NCI-H345 treated with DMSO at 0.1 percent for 48 hours (cell line): ENCODE measurements around the gene TMF1.

Experiments
- DNase-seq: peaks from one replicate; lab custom pipeline; 2025; ENCODE audit not compliant: unreplicated experiment; lab: John Stamatoyannopoulos, UW

Gene TMF1

GRCh38 chr3:69013253-69014021 lies 38.7 kb downstream of the TMF1 start, which contains the start of gene EOGT:
EOGT (minus strand) TSS chr3:69013684; CDS start chr3:69009846, 3,838 bp downstream.
- DNase-seq, result peak; percentile 32

- no peak for DNase-seq
These were observed 39.3 kb downstream of the TMF1 start for GRCh38 chr3:69012800-69013252.

- no peak for DNase-seq
These were observed 39.9 kb downstream of the TMF1 start for GRCh38 chr3:69012100-69012799.

GRCh38 chr3:69011096-69011730 lies 40.9 kb downstream of the TMF1 start:
- DNase-seq, result no peak

- DNase-seq, result no peak
These were observed 42.3 kb downstream of the TMF1 start for GRCh38 chr3:69009559-69010410.

- no peak for DNase-seq
These were observed 43.2 kb downstream of the TMF1 start for GRCh38 chr3:69008980-69009379.

- DNase-seq, result no peak
These were observed 46.2 kb downstream of the TMF1 start for GRCh38 chr3:69005791-69006482.

GRCh38 chr3:69005071-69005790 lies 46.9 kb downstream of the TMF1 start:
- DNase-seq, result no peak

- DNase-seq, result no peak
These were observed 48.0 kb downstream of the TMF1 start for GRCh38 chr3:69004138-69004537.

- no peak for DNase-seq
These were observed 52.5 kb downstream of the TMF1 start for GRCh38 chr3:68999605-69000004.

- no peak for DNase-seq
These were observed 53.0 kb downstream of the TMF1 start for GRCh38 chr3:68999158-68999557.

- no peak for DNase-seq
These were observed 54.2 kb downstream of the TMF1 start for GRCh38 chr3:68997887-68998286.

GRCh38 chr3:68996356-68996995 lies 55.7 kb downstream of the TMF1 start:
- no peak for DNase-seq

GRCh38 chr3:68988740-68989139 lies 63.4 kb downstream of the TMF1 start:
- DNase-seq, result no peak

- DNase-seq, result no peak
These were observed 64.8 kb downstream of the TMF1 start for GRCh38 chr3:68987322-68987721.

GRCh38 chr3:68986496-68987208 lies 65.5 kb downstream of the TMF1 start:
- no peak for DNase-seq

GRCh38 chr3:68985146-68985790 lies 66.9 kb downstream of the TMF1 start:
- no peak for DNase-seq

GRCh38 chr3:68984011-68984530 lies 68.1 kb downstream of the TMF1 start:
- no peak for DNase-seq
